ENCODE results near the gene MPRIP. TPM values are rescaled to one million over a fixed set of nuclear protein-coding genes. Genes with fewer than 3 reads are reported as not detected.

The MPRIP gene
- total RNA-seq, 1 experiment from 2014 or later = 258 TPM

DNA sequence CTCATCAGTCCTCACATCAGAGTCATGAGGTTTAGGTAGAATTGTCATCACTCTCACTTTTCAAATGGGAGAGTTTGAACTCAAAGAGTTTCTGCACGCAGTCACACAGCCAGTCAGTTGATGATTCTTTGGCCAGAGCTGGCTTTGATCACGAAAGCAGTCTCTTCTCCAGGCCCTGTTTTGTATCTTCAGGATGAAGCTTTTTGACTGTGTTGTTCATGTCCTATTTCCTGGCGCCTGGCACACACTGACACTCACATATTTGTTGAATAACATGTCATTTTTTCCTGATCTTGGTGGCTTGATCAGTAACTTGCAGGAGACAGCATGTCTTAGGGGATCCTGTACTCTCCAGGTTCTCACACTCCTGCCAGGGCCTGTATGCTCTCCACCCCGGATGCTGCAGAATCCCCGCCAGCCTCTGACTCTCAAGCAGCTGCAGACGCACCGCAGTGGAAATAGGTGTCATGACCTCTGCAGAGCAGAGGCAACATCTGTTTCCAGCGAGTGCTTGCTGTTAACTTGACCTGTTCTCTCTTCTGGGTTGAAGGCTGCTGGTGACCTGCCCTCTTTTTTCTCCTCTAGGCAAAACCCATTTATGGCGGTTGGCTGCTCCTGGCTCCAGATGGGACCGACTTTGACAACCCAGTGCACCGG, 33.0 kb downstream of the MPRIP start:
- peaks cover 100% of the 10 kb centered on the region for H3K79me2 ChIP-seq (ENCODE audit: insufficient read depth, low read length)
- ATAC-seq (no peak), DNase-seq (ENCODE audit: low read depth, low spot score) (no peak)
- no peak overlapping the region for H3K9ac ChIP-seq (ENCODE audit: low read length)
- no TSS peak for BruUV-seq (replicated peaks)
- no peaks in the 10 kb centered on the region for H3K9me2 ChIP-seq (ENCODE audit: insufficient read depth)
- peaks cover 15% of the 10 kb centered on the region for H4K20me1 ChIP-seq (ENCODE audit: insufficient read depth)
- no peaks in the 10 kb centered on the region for H3K9me3 ChIP-seq (ENCODE audit: control insufficient read depth in 1 of 2, insufficient read depth in 1 of 2, low read depth in 1 of 2, low read length in 2 of 2)
- H3K4me1 ChIP-seq (ENCODE audit: control insufficient read depth in 1 of 2, insufficient read depth in 2 of 2, low read length in 2 of 2) = peaks cover 5 to 31% of the 10 kb centered on the region in 2 experiments; a peak in 2 of 4 replicates
- intact Hi-C loops (cut with micrococcal nuclease) = no loop called here
- TF ChIP-seq ELF1 (IDR thresholded peaks at IDR 0.05; ENCODE audit: borderline replicate concordance, low read depth) = no peak
- no peak for TF ChIP-seq EZH2 (IDR thresholded peaks at IDR 0.05)
- TF ChIP-seq SIN3A (IDR thresholded peaks at IDR 0.05; ENCODE audit: low read depth) = no peak
- TF ChIP-seq, protein P1, sequence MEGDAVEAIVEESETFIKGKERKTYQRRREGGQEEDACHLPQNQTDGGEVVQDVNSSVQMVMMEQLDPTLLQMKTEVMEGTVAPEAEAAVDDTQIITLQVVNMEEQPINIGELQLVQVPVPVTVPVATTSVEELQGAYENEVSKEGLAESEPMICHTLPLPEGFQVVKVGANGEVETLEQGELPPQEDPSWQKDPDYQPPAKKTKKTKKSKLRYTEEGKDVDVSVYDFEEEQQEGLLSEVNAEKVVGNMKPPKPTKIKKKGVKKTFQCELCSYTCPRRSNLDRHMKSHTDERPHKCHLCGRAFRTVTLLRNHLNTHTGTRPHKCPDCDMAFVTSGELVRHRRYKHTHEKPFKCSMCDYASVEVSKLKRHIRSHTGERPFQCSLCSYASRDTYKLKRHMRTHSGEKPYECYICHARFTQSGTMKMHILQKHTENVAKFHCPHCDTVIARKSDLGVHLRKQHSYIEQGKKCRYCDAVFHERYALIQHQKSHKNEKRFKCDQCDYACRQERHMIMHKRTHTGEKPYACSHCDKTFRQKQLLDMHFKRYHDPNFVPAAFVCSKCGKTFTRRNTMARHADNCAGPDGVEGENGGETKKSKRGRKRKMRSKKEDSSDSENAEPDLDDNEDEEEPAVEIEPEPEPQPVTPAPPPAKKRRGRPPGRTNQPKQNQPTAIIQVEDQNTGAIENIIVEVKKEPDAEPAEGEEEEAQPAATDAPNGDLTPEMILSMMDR (IDR thresholded peaks at IDR 0.05 in 2 of 3, conservative IDR thresholded peaks at IDR 0.05 in 1 of 3; ENCODE audit: borderline replicate concordance in 1 of 3, insufficient read depth in 1 of 3, low read depth in 2 of 3, low read length in 2 of 3) = no peak
- no peak for TF ChIP-seq ATF3 (IDR thresholded peaks at IDR 0.05)
- TF ChIP-seq REST (IDR thresholded peaks at IDR 0.05; ENCODE audit: low read depth) = no peak
- TF ChIP-seq TCF7L2 (IDR thresholded peaks at IDR 0.05; ENCODE audit: borderline replicate concordance, extremely low read depth, insufficient read depth, insufficient read length) = no peak
- TF ChIP-seq, protein P2, sequence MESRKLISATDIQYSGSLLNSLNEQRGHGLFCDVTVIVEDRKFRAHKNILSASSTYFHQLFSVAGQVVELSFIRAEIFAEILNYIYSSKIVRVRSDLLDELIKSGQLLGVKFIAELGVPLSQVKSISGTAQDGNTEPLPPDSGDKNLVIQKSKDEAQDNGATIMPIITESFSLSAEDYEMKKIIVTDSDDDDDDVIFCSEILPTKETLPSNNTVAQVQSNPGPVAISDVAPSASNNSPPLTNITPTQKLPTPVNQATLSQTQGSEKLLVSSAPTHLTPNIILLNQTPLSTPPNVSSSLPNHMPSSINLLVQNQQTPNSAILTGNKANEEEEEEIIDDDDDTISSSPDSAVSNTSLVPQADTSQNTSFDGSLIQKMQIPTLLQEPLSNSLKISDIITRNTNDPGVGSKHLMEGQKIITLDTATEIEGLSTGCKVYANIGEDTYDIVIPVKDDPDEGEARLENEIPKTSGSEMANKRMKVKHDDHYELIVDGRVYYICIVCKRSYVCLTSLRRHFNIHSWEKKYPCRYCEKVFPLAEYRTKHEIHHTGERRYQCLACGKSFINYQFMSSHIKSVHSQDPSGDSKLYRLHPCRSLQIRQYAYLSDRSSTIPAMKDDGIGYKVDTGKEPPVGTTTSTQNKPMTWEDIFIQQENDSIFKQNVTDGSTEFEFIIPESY (IDR thresholded peaks at IDR 0.05; ENCODE audit: extremely low read depth, insufficient replicate concordance, low read length) = no peak
- no peak for TF ChIP-seq FOSL1 (IDR thresholded peaks at IDR 0.05; ENCODE audit: low read depth)
- H3K4me2 ChIP-seq (ENCODE audit: low read length) = no peak overlapping the region
- RAD21 ChIA-PET (ENCODE audit: low non-redundant PET in 1 of 2, low total read pairs in 2 of 2, uncharacterized antibody in 2 of 2, unreplicated experiment in 2 of 2) = no interaction called here
- H3K36me3 ChIP-seq (ENCODE audit: control insufficient read depth in 1 of 2, insufficient read depth in 2 of 2, low read length in 2 of 2) = peaks cover 13 to 32% of the 10 kb centered on the region in 2 experiments; a peak in 3 of 4 replicates
- H3K27ac ChIP-seq (ENCODE audit: low read depth, low read length) = no peak overlapping the region
- H3K4me3 ChIP-seq (replicated peaks in 1 of 2; ENCODE audit: low read depth in 1 of 2, low read length in 2 of 2) = no peak overlapping the region
- no peak overlapping the region for H2AFZ ChIP-seq (ENCODE audit: low read depth, low read length, poor library complexity, severe bottlenecking)
- no peaks in the 10 kb centered on the region for H3K27me3 ChIP-seq (ENCODE audit: insufficient read depth, low read length)
- CTCF ChIA-PET = no interaction called here
- POLR2A ChIA-PET = no interaction called here
